HepG2 (cell line): Measurements from ENCODE around the gene GAPDH. TPM values are rescaled to one million over a fixed set of nuclear protein-coding genes. Genes with fewer than 3 reads are reported as not detected.
A peak's percentile ranks its signal among the peaks of the same experiment; 100 is the strongest.

Experiments
- DDIT3 ChIP-seq: sonication (generic); formaldehyde crosslinking; IDR thresholded peaks from 2 replicates; pipeline ENCODE4 v1.4.0; 2020; ENCODE audit warnings: mild to moderate bottlenecking, missing genetic modification reagents
- E2F5 ChIP-seq: sonication (generic); formaldehyde crosslinking; conservative IDR thresholded peaks from 2 replicates; pipeline ENCODE4 v1.4.0; 2020; ENCODE audit warnings: missing genetic modification reagents
- LCORL ChIP-seq, 2 experiments: fragments of 450-650 bp in 1 of 2; sonication (generic) in 1 of 2; formaldehyde crosslinking in 1 of 2; IDR thresholded peaks; 2 replicates each; pipeline versions ENCODE4 v1.5.0 to v1.6.1; 2017 to 2020; ENCODE audit warnings: antibody characterized with exemption in 1 of 2, missing genetic modification reagents in 1 of 2
- MEIS2 ChIP-seq: sonication (generic); formaldehyde crosslinking; IDR thresholded peaks from 2 replicates; pipeline ENCODE4 v1.9.0; 2021; ENCODE audit warnings: mild to moderate bottlenecking, missing genetic modification reagents
- MNT ChIP-seq: fragments of 450-650 bp; IDR thresholded peaks from 2 replicates; pipeline ENCODE4 v1.6.1; 2016
- NFYB ChIP-seq: sonication (generic); formaldehyde crosslinking; IDR thresholded peaks from 2 replicates; pipeline ENCODE4 v1.4.0; 2020; ENCODE audit warnings: missing genetic modification reagents
- PATZ1 ChIP-seq: sonication (generic); formaldehyde crosslinking; IDR thresholded peaks from 2 replicates; pipeline ENCODE4 v1.4.0; 2020; ENCODE audit warnings: missing genetic modification reagents
- PRDM4 ChIP-seq: sonication (generic); formaldehyde crosslinking; IDR thresholded peaks from 2 replicates; pipeline ENCODE4 v1.9.0; 2021; ENCODE audit warnings: missing genetic modification reagents, borderline replicate concordance
- THAP11 ChIP-seq: IDR thresholded peaks from 2 replicates; pipeline ENCODE4 v1.6.1; 2016; ENCODE audit warnings: missing biosample characterization, missing genetic modification reagents
- UBTF ChIP-seq: sonication (generic); formaldehyde crosslinking; IDR thresholded peaks from 2 replicates; pipeline ENCODE4 v1.4.0; 2020; ENCODE audit warnings: mild to moderate bottlenecking, missing genetic modification reagents
- ZBED4 ChIP-seq: sonication (generic); formaldehyde crosslinking; IDR thresholded peaks from 2 replicates; pipeline ENCODE4 v1.4.0; 2020; ENCODE audit warnings: missing genetic modification reagents, borderline replicate concordance
- ZBTB8A ChIP-seq: sonication (generic); formaldehyde crosslinking; IDR thresholded peaks from 2 replicates; pipeline ENCODE4 v1.4.0; 2020; ENCODE audit warnings: mild to moderate bottlenecking, low read depth, missing genetic modification reagents, borderline replicate concordance
- ZNF382 ChIP-seq: sonication (generic); formaldehyde crosslinking; IDR thresholded peaks from 2 replicates; pipeline ENCODE4 v1.5.0; 2020; ENCODE audit warnings: missing genetic modification reagents, mild to moderate bottlenecking, borderline replicate concordance
- polyA plus RNA-seq, 8 experiments: library from polyadenylated mRNA; depleted of rRNA in 3 of 8; stranded (reverse) in 7 of 8; unstranded in 1 of 8; fragments of >200 nt; fragmentation: Illumina TruSeq in 4 of 8; extraction: Trizol in 4 of 8; gene quantifications; 2 replicates each; pipeline versions ENCODE4 v1.2.1 to v1.2.3, GENCODE V29; 2011 to 2016; ENCODE audit warnings: low read depth in 4 of 8, missing spikeins in 1 of 8, mixed read lengths in 1 of 8; ENCODE audit not compliant: insufficient read depth in 1 of 8
- total RNA-seq, 5 experiments: library from RNA; depleted of rRNA; stranded (reverse); fragments of >200 nt; fragmentation: Illumina TruSeq; extraction: Trizol; gene quantifications; 2 replicates each; pipeline ENCODE4 v1.2.3, GENCODE V29; 2016; ENCODE audit warnings: low read depth in 1 of 5

Gene GAPDH
- total and polyA plus RNA-seq, 2 of the 13 experiments (the other 11 are each of a cell fraction or from before 2014, with no cell fraction given): 3,038 to 12,722 TPM

- peak; percentile 53; the same call in 1 of the 2 replicates for TF ChIP-seq PATZ1 (CRISPR knock-in tag)
- TF ChIP-seq NFYB (CRISPR knock-in tag): peak; percentile 28; the same call in 1 of the 2 replicates
- TF ChIP-seq MEIS2: peak; percentile 49; the same call in 1 of the 2 replicates
- no peak for TF ChIP-seq E2F5 (CRISPR knock-in tag)
- no peak for TF ChIP-seq ZBTB8A
- no peak for TF ChIP-seq LCORL (IDR thresholded peaks at IDR 0.05)
- peak; percentile 62; the same call in 1 of the 2 replicates for TF ChIP-seq LCORL (CRISPR knock-in tag; IDR thresholded peaks at IDR 0.05)
- peak; percentile 75 for TF ChIP-seq THAP11 (CRISPR knock-in tag)
- TF ChIP-seq MNT: peak; percentile 49; the same call in 1 of the 2 replicates
- TF ChIP-seq UBTF: peak; percentile 90
- peak; percentile 85; the same call in 1 of the 2 replicates for TF ChIP-seq ZBED4 (CRISPR knock-in tag)
- no peak for TF ChIP-seq ZNF382
- TF ChIP-seq DDIT3: no peak
- TF ChIP-seq PRDM4 (CRISPR knock-in tag): no peak
These were observed 8.1 kb downstream of the GAPDH start (continued) for GRCh38 chr12:6542209-6543009.
